A549 treated with dexamethasone at 1 μM for 4 hours (cell line): ENCODE measurements around the gene ELP1. TPM values are rescaled to one million over a fixed set of nuclear protein-coding genes. Genes with fewer than 3 reads are reported as not detected.

Experiments used
- total RNA-seq: library from RNA; stranded (reverse); fragments of 200-300 nt; extraction: Qiagen RNA extraction; gene quantifications from 5 replicates; pipeline ENCODE4 v1.2.3, GENCODE V29; 2022

ELP1 gene, protein sequence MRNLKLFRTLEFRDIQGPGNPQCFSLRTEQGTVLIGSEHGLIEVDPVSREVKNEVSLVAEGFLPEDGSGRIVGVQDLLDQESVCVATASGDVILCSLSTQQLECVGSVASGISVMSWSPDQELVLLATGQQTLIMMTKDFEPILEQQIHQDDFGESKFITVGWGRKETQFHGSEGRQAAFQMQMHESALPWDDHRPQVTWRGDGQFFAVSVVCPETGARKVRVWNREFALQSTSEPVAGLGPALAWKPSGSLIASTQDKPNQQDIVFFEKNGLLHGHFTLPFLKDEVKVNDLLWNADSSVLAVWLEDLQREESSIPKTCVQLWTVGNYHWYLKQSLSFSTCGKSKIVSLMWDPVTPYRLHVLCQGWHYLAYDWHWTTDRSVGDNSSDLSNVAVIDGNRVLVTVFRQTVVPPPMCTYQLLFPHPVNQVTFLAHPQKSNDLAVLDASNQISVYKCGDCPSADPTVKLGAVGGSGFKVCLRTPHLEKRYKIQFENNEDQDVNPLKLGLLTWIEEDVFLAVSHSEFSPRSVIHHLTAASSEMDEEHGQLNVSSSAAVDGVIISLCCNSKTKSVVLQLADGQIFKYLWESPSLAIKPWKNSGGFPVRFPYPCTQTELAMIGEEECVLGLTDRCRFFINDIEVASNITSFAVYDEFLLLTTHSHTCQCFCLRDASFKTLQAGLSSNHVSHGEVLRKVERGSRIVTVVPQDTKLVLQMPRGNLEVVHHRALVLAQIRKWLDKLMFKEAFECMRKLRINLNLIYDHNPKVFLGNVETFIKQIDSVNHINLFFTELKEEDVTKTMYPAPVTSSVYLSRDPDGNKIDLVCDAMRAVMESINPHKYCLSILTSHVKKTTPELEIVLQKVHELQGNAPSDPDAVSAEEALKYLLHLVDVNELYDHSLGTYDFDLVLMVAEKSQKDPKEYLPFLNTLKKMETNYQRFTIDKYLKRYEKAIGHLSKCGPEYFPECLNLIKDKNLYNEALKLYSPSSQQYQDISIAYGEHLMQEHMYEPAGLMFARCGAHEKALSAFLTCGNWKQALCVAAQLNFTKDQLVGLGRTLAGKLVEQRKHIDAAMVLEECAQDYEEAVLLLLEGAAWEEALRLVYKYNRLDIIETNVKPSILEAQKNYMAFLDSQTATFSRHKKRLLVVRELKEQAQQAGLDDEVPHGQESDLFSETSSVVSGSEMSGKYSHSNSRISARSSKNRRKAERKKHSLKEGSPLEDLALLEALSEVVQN (N-terminal part only)
- total RNA-seq = 23.4 to 26.5 TPM (median 24.5 TPM) in 5 replicates

DNA sequence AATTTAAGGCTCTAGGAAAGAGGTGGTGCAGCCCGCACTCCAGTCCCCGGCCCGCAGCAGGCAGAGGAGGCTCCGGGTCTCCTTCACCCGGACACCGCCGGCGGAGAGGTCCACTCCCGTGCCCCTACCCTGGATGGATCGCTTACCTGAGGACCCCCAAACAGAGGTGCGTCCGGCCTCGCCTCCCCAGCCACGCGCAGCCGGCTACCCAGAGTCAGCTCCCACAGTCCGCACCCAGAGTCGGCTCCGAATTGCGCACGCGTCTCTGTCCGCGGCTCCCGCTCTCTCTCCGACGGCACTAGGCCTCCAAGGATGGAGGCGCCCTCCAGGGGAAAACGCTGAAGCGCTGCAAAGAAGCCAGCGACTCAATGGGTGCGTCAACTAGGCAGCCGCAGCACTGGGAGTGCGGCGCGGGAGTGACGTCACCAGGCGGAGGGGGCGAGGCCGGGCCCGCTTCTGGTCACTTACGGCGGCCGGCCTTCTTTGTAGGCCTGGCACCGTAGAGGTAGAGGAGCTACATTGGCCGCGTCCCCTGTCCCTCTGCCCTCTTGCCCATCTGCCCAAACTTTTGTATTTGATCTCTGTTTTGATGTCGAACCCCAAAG, at the start of gene ELP1:
Gene ELP1 (minus strand): TSS at position 407 of the 605 bp plus-strand sequence. CDS start 2,978 bp downstream, outside the sequence.

DNA sequence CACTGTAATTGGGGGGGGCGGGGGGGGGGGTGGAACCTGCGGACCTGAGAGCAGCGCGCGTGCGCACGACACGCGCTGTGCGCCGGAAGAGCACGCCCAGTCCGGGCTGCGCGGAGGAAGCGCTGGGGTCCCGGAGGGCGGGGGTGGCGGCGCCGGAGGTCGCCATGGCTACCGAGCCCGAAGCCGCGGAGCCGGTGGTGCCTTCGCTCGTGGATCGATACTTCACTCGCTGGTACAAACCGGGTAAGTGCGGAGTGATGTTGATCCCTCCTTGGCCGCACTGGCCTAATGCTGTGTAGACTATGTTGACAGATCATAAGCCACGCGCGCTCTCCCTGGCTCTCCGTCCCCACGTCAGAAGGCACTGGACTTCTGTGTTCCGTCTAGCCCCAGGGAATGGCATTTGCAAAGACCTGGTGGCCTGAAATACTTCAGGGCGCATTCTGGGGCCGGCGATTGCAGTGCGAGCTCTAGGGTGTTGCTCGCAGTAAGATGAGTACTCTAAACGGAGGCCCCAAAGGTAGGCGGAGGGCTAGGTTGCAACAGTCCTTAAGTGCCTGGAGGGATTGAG, 484 bp upstream of the ELP1 start, which contains the start of gene ABITRAM:
Gene ABITRAM (plus strand): TSS at position 78 of the 571 bp plus-strand sequence. CDS start 87 bp downstream, at position 165.

DNA sequence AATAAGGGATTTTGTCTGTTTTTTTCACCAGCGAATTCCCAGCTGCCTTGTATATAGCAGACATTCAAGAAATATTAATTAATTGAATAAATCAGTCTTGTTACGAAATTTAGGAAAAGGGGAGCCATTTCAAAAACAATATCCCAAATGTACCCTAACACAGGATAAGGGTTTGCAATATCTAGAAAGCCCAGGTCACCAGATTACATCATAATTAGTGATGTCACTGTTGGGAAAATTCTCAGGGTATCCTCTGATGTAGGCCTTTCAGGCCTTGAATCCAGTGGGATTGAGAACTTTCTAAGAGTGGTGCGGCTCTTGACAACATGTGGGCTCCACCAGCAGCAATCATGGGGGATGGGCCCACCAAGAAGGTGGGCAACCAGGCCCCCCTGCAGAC, 71.9 kb downstream of the ELP1 start, which contains the start of gene ACTL7A:
Gene ACTL7A (plus strand): TSS at position 270 of the 400 bp plus-strand sequence. CDS start 57 bp downstream, at position 327.

DNA sequence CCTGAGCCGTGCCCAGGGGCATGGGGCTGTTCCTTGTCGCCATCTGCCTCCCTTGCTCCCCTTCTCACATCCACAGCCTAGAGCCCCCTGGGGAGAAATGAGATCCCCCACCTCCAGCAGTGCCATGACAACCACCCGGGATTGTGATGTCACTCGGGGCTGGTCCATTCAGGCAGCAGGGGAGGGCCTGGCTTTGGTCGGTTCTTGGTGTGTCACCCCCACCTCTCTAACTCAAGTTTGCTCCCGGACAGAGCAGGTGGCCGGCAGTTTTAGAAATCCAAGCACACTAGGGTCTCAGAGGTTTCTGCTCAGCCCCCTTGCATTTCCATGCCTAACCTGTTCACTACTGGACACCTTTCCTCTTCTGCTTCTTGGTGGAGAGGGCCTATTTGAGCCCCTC, 78.0 kb downstream of the ELP1 start, which contains the start of gene ACTL7B:
Gene ACTL7B (minus strand): TSS at position 99 of the 400 bp plus-strand sequence. CDS start 56 bp downstream, at position 43.

Other genes starting within 250 kb of the ELP1 start
- gene ACTL7B, start 78.1 kb downstream of the ELP1 start, total RNA-seq = 0.04 TPM in 1 of 5 replicates, not detected in the others
- gene ACTL7A, start 71.9 kb downstream of the ELP1 start, total RNA-seq = not detected in 5 replicates
- 21.7 to 23.7 TPM (median 21.9 TPM) in 5 replicates for gene ABITRAM, start 276 bp upstream of the ELP1 start, total RNA-seq
- gene CTNNAL1, start 79.4 kb upstream of the ELP1 start, total RNA-seq = 48.0 to 58.4 TPM (median 52.7 TPM) in 5 replicates
- gene TMEM245, start 185.8 kb upstream of the ELP1 start, total RNA-seq = 43.0 to 75.4 TPM (median 69.5 TPM) in 5 replicates
- 0.06 to 0.26 TPM (median 0.22 TPM) in 5 replicates for gene FRRS1L, start 233.1 kb upstream of the ELP1 start, total RNA-seq